ENCODE results near the gene GTF3C5. TPM values are rescaled to one million over a fixed set of nuclear protein-coding genes. Genes with fewer than 3 reads are reported as not detected.

Gene GTF3C5
- total RNA-seq, 1 donor from 2014 or later, result 29.7 TPM

DNA sequence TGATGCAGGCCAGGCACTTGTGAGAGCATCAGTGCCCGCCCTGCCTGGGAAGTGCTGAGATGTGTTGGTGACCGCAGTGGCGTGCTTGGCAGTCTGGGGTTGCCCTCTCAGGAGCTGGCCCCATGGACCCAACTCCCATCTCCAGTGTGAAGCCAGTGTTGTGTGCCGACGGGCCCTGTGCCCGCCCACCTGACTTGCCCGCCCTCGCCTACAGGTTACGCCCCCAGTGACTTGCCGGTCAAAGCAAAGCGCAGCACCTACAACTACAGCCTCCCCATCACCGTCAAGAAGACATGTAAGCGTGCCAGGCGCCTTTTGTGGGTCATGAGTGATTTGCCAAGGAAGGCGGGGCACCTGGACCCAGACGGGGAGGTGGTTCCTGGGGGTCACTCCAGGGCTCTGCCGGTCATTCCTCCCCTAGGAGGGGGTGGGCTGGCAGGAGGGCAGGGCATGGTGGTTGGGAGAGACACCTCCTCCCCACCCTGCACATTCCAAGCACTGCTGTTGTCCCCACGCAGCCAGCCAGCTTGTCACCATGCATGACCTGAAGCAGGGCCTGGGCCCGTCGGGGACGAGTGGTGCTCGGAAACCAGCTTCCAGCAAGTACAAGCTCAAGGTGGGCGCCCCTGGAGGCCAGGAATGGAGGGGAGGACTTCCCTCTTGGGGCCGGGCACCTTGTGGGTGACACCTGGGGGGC lies 23.5 kb downstream of the GTF3C5 start:
- FAIRE-seq (peak; percentile 68), DNase-seq (ENCODE audit: low read depth) (no peak)
- Histone ChIP-seq H3K4me3 (ENCODE audit: low read depth, low read length) (no peak overlapping the region), H3K27me3 (ENCODE audit: control insufficient read depth, insufficient read depth, low read length) (no peaks in the 10 kb centered on the region), H3K36me3 (ENCODE audit: control insufficient read depth, insufficient read depth, low read length) (peaks cover 29% of the 10 kb centered on the region)
- TF ChIP-seq, protein P1, sequence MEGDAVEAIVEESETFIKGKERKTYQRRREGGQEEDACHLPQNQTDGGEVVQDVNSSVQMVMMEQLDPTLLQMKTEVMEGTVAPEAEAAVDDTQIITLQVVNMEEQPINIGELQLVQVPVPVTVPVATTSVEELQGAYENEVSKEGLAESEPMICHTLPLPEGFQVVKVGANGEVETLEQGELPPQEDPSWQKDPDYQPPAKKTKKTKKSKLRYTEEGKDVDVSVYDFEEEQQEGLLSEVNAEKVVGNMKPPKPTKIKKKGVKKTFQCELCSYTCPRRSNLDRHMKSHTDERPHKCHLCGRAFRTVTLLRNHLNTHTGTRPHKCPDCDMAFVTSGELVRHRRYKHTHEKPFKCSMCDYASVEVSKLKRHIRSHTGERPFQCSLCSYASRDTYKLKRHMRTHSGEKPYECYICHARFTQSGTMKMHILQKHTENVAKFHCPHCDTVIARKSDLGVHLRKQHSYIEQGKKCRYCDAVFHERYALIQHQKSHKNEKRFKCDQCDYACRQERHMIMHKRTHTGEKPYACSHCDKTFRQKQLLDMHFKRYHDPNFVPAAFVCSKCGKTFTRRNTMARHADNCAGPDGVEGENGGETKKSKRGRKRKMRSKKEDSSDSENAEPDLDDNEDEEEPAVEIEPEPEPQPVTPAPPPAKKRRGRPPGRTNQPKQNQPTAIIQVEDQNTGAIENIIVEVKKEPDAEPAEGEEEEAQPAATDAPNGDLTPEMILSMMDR (IDR thresholded peaks at IDR 0.05; ENCODE audit: insufficient read depth, low read length, severe bottlenecking), result no peak

DNA sequence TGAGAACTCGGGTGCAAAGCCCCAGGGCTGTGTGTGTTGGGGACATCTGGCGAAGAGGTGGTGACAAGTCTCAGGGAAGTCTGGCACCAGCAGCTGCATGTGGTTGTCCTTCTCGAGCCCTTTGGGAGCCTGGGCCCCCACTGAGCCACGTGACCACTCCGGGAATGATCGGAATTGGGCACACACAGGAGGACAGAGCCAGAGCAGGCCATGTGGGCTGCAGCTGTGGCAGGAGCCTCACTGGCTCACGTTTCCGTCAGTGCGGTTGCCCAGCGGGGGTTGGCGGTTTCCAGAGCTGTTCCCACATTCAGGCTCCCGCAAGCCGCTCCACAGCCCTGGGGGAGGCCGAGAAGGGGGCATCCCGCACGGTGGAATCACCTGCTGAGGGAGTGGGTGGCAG lies 24.2 kb downstream of the GTF3C5 start:
- Histone ChIP-seq H3K36me3 (ENCODE audit: control insufficient read depth, insufficient read depth, low read length) (peaks cover 29% of the 10 kb centered on the region), H3K27me3 (ENCODE audit: control insufficient read depth, insufficient read depth, low read length) (no peaks in the 10 kb centered on the region), H3K4me3 (ENCODE audit: low read depth, low read length) (no peak overlapping the region)
- DNase-seq (ENCODE audit: low read depth) (no peak), FAIRE-seq (no peak)
- TF ChIP-seq, protein P1 (IDR thresholded peaks at IDR 0.05; ENCODE audit: insufficient read depth, low read length, severe bottlenecking), result no peak

DNA sequence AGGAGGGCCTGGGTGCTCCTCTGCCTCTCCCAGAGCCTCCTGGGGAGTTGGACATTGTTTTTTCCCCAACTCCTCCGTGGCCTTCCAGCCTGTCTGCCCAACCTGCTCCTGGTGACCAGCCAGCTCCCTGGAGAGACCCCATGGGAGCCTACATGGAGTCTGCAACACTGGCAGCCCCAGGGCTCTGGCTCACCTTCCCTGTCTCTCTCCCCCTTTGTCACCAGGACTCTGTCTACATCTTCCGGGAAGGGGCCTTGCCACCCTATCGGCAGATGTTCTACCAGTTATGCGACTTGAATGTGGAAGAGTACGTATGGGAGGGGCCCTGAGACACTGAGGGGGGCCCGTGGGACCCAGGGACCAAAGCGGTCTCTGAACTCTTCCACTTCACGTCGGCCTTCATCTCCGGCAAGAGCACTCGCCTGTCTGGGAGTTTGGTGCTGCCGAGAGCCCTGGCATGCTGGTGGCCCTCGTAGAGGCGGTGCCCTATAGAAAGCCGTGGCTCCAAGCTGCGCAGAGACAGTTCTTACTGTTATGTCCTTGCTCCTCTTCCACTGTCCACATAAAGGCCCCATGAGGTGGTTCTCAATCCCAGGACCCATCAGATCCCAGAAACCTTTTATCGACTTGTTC lies 25.1 kb downstream of the GTF3C5 start:
- Histone ChIP-seq H3K27me3 (ENCODE audit: control insufficient read depth, insufficient read depth, low read length) (no peaks in the 10 kb centered on the region), H3K4me3 (ENCODE audit: low read depth, low read length) (no peak overlapping the region), H3K36me3 (ENCODE audit: control insufficient read depth, insufficient read depth, low read length) (peaks cover 27% of the 10 kb centered on the region)
- TF ChIP-seq, protein P1 (IDR thresholded peaks at IDR 0.05; ENCODE audit: insufficient read depth, low read length, severe bottlenecking), result no peak
- DNase-seq (ENCODE audit: low read depth), result no peak
- FAIRE-seq, result no peak

DNA sequence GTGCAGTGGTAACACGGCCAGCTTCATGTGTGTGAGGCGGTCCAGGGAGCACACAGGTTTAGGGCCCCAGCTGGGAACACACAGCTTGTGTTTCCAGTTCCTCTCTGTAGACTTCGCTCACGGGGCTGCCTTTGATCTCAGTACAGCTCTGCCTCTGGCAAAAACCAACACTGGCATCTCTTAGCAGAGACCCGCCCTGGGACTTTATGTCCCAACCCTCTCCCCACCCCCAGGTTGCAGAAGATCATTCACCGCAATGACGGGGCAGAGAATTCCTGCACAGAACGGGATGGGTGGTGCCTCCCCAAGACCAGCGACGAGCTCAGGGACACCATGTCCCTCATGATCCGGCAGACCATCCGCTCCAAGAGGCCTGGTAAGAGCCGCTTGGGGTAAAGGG lies 25.7 kb downstream of the GTF3C5 start:
- peaks cover 22% of the 10 kb centered on the region for H3K36me3 ChIP-seq (ENCODE audit: control insufficient read depth, insufficient read depth, low read length)
- no peak overlapping the region for H3K4me3 ChIP-seq (ENCODE audit: low read depth, low read length)
- TF ChIP-seq, protein P1 (IDR thresholded peaks at IDR 0.05; ENCODE audit: insufficient read depth, low read length, severe bottlenecking), result no peak
- no peak for DNase-seq (ENCODE audit: low read depth)
- H3K27me3 ChIP-seq (ENCODE audit: control insufficient read depth, insufficient read depth, low read length), result no peaks in the 10 kb centered on the region
- peak; percentile 28 for FAIRE-seq

DNA sequence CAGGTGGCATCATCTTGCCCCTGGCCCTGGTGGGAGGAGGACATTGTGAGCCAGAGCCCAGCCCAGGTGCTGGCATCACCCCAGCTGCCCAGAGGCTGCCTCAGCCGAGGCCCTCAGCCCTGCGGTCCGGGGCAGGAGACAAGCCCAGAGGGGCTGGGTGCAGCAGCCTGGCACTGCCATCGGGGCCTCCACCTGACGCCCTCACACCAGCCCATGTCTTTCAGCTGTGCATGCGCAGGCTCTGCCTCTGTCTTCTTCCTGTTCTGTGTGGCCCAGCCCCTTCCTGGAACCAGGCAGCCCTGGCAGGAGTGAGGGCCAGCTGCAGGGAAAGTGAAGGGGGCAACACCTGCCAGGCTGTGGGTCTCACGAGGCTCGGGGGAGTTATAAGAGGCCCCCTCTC lies 26.2 kb downstream of the GTF3C5 start:
- H3K27me3 ChIP-seq (ENCODE audit: control insufficient read depth, insufficient read depth, low read length), result no peaks in the 10 kb centered on the region
- DNase-seq (ENCODE audit: low read depth) (no peak), FAIRE-seq (no peak)
- TF ChIP-seq, protein P1 (IDR thresholded peaks at IDR 0.05; ENCODE audit: insufficient read depth, low read length, severe bottlenecking), result no peak
- H3K36me3 ChIP-seq (ENCODE audit: control insufficient read depth, insufficient read depth, low read length), result peaks cover 17% of the 10 kb centered on the region
- no peak overlapping the region for H3K4me3 ChIP-seq (ENCODE audit: low read depth, low read length)
